Renal pelvis (tissue), 12 donors: ENCODE measurements around the gene TAF10. TPM values are rescaled to one million over a fixed set of nuclear protein-coding genes. Genes with fewer than 3 reads are reported as not detected.

Source experiments
- DNase-seq: peaks from one replicate; pipeline ENCODE4 v3.0.0-alpha.2; 2013
- long read RNA-seq, 16 experiments: transcript quantifications; one replicate each; lab custom pipeline, GENCODE V29; 2026
- polyA plus RNA-seq, 3 donors: library from polyadenylated mRNA; unstranded; fragments of 120-200 nt; gene quantifications; one replicate each; pipeline ENCODE4 v1.2.1, GENCODE V29; 2013; ENCODE audit not compliant: insufficient read length in 3 of 3

Gene TAF10
- polyA plus RNA-seq, result 10 to 100 TPM; 68.8 to 96.0 (median 81.3) TPM
- long read RNA-seq, donor 1, full-length matches to known transcripts, result 69 of 83 reads
- long read RNA-seq, donor 1, partial matches to known transcripts, result 14 of 83 reads
- long read RNA-seq, donor 1, other reads (novel, unspliced or antisense), result 0 of 83 reads
- long read RNA-seq, donor 2, full-length matches to known transcripts, result 59 of 282 reads
- long read RNA-seq, donor 2, partial matches to known transcripts, result 142 of 282 reads
- long read RNA-seq, donor 2, other reads (novel, unspliced or antisense), result 81 of 282 reads
- long read RNA-seq, donor 3, full-length matches to known transcripts, result 56 of 64 reads
- long read RNA-seq, donor 3, partial matches to known transcripts, result 8 of 64 reads
- long read RNA-seq, donor 3, other reads (novel, unspliced or antisense), result 0 of 64 reads
- long read RNA-seq, donor 4, full-length matches to known transcripts, result 84 of 93 reads
- long read RNA-seq, donor 4, partial matches to known transcripts, result 9 of 93 reads
- long read RNA-seq, donor 4, other reads (novel, unspliced or antisense), result 0 of 93 reads
- long read RNA-seq, donor 5, full-length matches to known transcripts, result 54 of 67 reads
- long read RNA-seq, donor 5, partial matches to known transcripts, result 13 of 67 reads
- long read RNA-seq, donor 5, other reads (novel, unspliced or antisense), result 0 of 67 reads
- long read RNA-seq, donor 6, transcript TAF10-201 (5 exons, 1,215 nt), result major isoform, 38 of 46 reads
- long read RNA-seq, donor 6, partial matches to known transcripts, result 8 of 46 reads
- long read RNA-seq, donor 6, other reads (novel, unspliced or antisense), result 0 of 46 reads
- long read RNA-seq, donor 7, full-length matches to known transcripts, result 76 of 96 reads
- long read RNA-seq, donor 7, partial matches to known transcripts, result 20 of 96 reads
- long read RNA-seq, donor 7, other reads (novel, unspliced or antisense), result 0 of 96 reads
- long read RNA-seq, donor 8, transcript TAF10-201 (5 exons, 1,215 nt), result major isoform, 23 of 23 reads
- long read RNA-seq, donor 8, partial matches to known transcripts, result 0 of 23 reads
- long read RNA-seq, donor 8, other reads (novel, unspliced or antisense), result 0 of 23 reads
- long read RNA-seq, donor 9, transcript TAF10-201 (5 exons, 1,215 nt), result major isoform, 67 of 74 reads
- long read RNA-seq, donor 9, partial matches to known transcripts, result 7 of 74 reads
- long read RNA-seq, donor 9, other reads (novel, unspliced or antisense), result 0 of 74 reads
- long read RNA-seq, donor 10, full-length matches to known transcripts, result 58 of 75 reads
- long read RNA-seq, donor 10, partial matches to known transcripts, result 17 of 75 reads
- long read RNA-seq, donor 10, other reads (novel, unspliced or antisense), result 0 of 75 reads
- long read RNA-seq, donor 11, full-length matches to known transcripts, result 42 of 47 reads
- long read RNA-seq, donor 11, partial matches to known transcripts, result 5 of 47 reads
- long read RNA-seq, donor 11, other reads (novel, unspliced or antisense), result 0 of 47 reads
- long read RNA-seq, donor 12, full-length matches to known transcripts, result 76 of 89 reads
- long read RNA-seq, donor 12, partial matches to known transcripts, result 13 of 89 reads
- long read RNA-seq, donor 12, other reads (novel, unspliced or antisense), result 0 of 89 reads
- long read RNA-seq, donor 13, full-length matches to known transcripts, result 47 of 64 reads
- long read RNA-seq, donor 13, partial matches to known transcripts, result 17 of 64 reads
- long read RNA-seq, donor 13, other reads (novel, unspliced or antisense), result 0 of 64 reads
- long read RNA-seq, donor 14, result 0 reads
- long read RNA-seq, donor 15, full-length matches to known transcripts, result 71 of 90 reads
- long read RNA-seq, donor 15, partial matches to known transcripts, result 19 of 90 reads
- long read RNA-seq, donor 15, other reads (novel, unspliced or antisense), result 0 of 90 reads
- long read RNA-seq, donor 16, full-length matches to known transcripts, result 68 of 80 reads
- long read RNA-seq, donor 16, partial matches to known transcripts, result 12 of 80 reads
- long read RNA-seq, donor 16, other reads (novel, unspliced or antisense), result 0 of 80 reads

DNA sequence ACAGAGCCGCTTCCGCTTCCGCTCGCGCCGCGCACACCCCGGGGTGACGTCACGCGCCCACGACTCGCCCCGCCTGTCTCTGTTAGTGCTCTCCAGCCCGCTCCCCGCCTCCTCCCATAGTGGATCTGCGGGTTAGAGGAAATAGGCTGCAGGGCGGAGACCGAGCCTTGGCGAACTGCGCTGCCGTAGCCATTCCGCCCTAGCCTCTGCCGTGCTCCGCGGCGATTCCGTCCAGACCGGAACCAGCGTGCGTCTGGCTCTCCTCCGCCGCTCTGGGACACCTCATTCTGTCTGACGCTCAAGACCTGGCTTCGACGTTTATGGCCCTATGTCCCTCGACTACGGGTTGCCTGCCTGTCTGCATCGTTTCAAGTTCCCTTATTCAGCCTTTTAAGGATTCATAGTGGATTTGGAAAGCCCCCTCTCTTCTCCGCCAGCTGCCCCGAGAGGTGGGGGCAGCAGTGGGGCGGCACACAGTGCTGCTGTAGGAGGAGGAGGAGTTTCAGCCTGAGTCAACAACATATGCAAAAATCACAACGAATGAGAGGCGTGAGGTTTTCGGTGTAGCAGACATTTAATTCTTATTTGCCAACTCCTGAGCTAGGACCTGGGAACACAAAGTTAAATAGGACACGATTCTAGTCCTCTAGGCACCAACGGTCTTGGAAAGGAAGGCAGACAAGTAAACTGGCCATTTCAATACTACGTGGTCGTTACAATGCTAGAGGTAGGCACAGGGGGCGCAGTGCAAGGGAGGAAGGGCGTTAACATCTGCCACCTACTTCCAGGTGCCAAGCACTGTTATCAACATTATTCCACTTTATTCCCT, at the start of gene TAF10:
TAF10 (minus strand) TSS at position 4 of the 829 bp plus-strand sequence. CDS start 27 bp downstream, outside the sequence.
- DNase-seq, result peak; percentile 96

- no peak for DNase-seq
Observed at GRCh38 chr11:6660712-6661111, 48.7 kb upstream of the TAF10 start.

GRCh38 chr11:6658647-6659046, 46.6 kb upstream of the TAF10 start:
- DNase-seq, result no peak

DNA sequence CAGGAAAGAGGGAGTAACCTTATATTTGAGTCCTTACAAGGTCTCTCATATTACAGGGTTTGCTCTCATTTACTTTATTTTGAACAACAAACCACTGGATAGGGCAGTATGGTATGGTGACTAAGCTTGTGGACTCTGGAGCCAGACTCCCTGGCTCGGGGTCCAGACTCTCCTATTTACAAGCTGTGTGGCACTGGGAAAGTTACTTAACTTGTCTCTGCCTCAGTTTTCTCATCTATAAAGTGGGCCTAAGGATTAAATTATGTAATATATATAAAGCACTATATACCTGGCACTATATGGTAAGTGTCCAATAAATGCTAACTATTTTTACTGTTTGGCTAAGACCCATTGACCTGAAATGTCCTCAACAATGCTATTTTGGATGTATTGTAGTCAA, 45.3 kb upstream of the TAF10 start:
- DNase-seq, result no peak

- DNase-seq, result no peak
Observed at GRCh38 chr11:6656936-6657335, 44.9 kb upstream of the TAF10 start.

- no peak for DNase-seq
Observed at GRCh38 chr11:6656584-6656915, 44.5 kb upstream of the TAF10 start.

DNA sequence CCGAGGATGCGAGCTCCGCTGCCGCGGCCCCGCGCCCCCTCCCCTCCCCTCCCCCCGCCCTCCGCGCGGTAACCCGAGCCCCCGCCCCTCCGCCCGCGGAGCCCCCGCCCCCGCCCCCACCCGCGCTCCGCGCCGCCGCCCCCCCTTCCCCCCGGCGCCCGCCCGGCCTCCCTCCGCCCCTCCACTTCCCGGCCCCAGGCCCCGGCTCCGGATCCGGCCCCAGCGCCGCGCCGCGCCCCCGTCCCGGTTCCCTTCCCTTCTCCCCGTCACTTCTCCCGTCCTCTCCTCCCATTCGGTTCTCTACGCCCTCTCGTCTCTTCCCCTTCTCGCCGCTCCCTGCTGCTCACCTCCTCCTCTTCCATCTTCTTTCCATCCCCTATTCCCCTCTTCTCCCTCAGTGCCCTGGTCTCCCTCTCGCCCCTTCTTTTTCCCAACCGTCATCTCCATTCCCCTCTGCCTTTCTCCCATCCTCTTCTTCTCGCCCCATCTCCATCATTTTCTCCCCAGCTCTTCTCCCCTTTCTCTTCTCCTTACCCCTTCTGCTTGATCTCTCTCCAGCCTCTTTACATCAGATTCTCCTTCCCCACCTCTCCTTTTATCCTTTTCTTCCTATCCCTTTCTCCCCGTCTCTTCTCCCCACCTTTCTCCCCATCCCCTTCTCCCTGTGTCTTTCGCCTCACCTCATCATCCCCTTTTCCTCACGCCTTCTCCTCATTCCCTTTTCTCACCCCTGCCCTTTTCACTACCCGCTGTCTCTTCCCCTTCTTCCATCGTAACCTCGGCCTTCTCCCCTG, 44.0 kb upstream of the TAF10 start, which contains the start of gene DCHS1:
DCHS1 (minus strand) TSS at position 20 of the 794 bp plus-strand sequence. CDS start 14,196 bp downstream, outside the sequence.
- peak; percentile 48 for DNase-seq

DNA sequence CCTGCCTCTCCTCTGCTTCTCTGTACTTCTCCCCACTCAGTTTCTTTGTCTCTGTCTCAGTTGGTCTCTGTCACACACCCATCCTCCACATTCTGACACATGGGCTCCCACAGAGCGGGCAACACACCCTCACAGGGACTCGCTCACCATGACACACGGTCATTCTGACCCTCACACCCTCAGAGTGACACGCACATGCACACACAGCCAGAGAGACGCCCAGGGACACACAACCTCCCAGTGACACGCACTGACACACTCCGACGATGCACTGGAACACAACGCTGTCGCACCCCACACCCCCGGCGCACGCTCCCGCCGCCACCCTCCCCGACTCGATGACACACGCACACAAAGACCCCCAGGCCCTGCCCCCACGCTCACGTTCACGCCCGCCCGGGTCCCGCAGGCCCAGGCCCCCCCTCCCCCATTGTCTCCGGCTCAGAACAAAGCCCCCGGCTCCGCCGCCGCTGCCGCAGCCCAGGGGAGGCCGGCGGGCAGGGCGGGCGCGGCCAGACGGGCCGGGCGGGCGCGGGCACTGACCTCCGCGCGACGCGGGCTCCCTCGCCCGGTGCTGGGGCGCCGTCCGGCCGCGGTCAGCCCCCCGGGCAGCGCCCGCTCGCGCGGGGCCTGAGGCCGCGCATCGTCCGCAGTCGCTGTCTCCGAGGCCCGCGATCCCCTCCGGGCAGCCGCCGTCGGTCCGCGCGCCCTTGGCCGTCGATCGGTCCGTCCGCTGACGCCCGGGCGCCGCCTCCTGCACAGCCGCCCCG, 43.2 kb upstream of the TAF10 start:
- DNase-seq, result peak; percentile 33

DNA sequence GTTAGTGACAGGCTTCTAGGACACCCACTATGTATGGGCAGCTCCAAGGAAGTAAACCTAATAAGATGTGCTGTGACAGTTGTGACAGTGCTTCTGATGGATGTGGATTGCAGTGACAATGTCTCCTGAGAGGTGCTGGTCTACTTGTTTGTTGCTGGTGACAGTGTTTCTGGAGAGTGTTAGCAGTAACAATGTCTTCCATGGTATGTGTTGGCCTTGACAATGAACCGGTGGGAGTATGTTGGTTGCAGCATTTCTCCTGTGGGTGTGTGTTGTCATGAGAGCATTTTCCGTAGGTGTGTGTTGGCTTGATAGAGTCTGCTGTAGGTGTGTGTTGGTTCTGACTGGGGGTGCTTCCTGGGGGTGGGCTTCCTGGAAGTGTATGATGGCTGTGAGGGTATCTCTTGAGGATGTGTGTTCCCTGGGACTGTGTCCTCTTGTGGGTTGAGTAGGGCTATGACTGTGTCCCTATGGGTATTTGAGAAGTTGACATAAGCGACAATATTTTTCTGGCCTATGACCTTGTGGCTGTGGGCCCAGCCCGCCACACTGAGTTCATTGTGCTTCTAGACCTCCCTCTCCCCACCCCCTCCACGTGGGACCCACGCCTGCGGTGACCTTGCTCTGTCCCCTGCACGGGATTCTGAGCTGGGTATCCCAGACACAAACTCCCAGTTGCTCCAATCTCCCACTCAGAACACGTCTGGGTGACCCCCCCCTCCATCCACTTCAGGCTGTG, 42.4 kb upstream of the TAF10 start:
- no peak for DNase-seq

- no peak for DNase-seq
Observed at GRCh38 chr11:6653656-6654055, 41.6 kb upstream of the TAF10 start.

- DNase-seq, result no peak
Observed at GRCh38 chr11:6653097-6653496, 41.1 kb upstream of the TAF10 start.

GRCh38 chr11:6652182-6652581, 40.2 kb upstream of the TAF10 start:
- no peak for DNase-seq

- no peak for DNase-seq
Observed at GRCh38 chr11:6650980-6651379, 39.0 kb upstream of the TAF10 start.

DNA sequence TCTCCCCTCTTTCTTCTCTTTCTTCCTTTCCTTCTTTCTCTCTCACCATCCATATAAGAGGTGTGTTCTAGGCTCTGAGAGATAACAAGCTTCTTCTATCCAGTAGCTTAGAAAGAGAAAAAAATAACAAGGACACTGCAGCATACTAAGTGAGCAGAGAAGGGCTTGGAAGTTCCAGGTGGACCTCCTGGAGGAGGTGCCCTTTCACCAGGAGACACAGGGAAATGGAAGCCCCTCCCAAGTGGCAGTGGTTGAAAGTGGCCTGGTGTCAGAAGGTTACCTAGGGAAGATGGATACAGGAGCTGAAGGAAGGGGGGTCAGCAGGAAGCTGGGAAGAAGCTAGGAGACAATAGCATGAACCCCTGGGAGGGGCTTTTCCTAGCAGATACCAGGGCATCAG, 38.1 kb upstream of the TAF10 start:
- DNase-seq, result no peak

- no peak for DNase-seq
Observed at GRCh38 chr11:6648501-6648900, 36.5 kb upstream of the TAF10 start.

DNA sequence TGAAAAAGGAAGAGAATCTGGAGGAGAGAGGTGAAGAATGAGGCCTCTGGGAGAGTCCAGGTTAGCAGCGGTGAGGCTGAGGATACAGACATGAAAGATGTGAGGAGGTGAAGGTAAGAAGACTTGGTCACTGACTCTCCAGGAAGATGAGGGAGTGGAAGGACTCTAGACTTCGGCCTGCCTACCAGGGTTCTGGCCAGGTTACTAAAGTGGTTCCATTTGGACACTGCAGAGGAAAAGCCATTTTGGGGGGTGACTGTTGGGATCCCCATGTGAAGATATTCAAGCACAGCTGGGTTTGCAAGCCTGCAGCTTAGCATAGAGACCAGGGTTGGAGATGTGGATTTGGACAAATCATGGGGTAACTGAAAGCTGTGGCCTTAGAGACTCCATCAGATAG, 35.8 kb upstream of the TAF10 start:
- DNase-seq, result no peak
